Measurements from ENCODE around the gene DZIP1. TPM values are rescaled to one million over a fixed set of nuclear protein-coding genes. Genes with fewer than 3 reads are reported as not detected.

DZIP1 gene
- total and polyA plus RNA-seq, 2 of the 13 experiments (the other 11 are each of a cell fraction or from before 2014, with no cell fraction given), result 11.0 to 36.7 TPM

GRCh38 chr13:95676762-95677563 lies 32.5 kb upstream of the DZIP1 start, which contains the start of gene DNAJC3 (continued):
- TF ChIP-seq CSRNP2 (CRISPR knock-in tag; conservative IDR thresholded peaks at IDR 0.05; ENCODE audit: low read depth) (no peak), ETS1 (CRISPR knock-in tag; IDR thresholded peaks at IDR 0.05) (0 out of 2 replicates have a peak, but pooled peaks have one; percentile 60), NR2F6 (IDR thresholded peaks at IDR 0.05) (no peak), NR2F6 (CRISPR knock-in tag; IDR thresholded peaks at IDR 0.05) (0 out of 2 replicates have a peak, but pooled peaks have one; percentile 18), ZSCAN21 (CRISPR knock-in tag; IDR thresholded peaks at IDR 0.05; ENCODE audit: borderline replicate concordance) (peak; percentile 43; the same call in 1 of the 2 replicates), RFX1 (IDR thresholded peaks at IDR 0.05) (no peak), NR2F1 (CRISPR knock-in tag; IDR thresholded peaks at IDR 0.05) (0 out of 4 replicates have a peak, but pooled peaks of 1 of the 2 experiments have one; percentile 3), ZNF660 (CRISPR knock-in tag; IDR thresholded peaks at IDR 0.05; ENCODE audit: borderline replicate concordance, low read depth) (no peak), PAF1 (CRISPR knock-in tag; IDR thresholded peaks at IDR 0.05) (no peak), SRY (CRISPR knock-in tag; IDR thresholded peaks at IDR 0.05) (peak; percentile 36; the same call in 1 of the 2 replicates), KLF13 (CRISPR knock-in tag; IDR thresholded peaks at IDR 0.05) (0 out of 2 replicates have a peak, but pooled peaks have one; percentile 17), ATAD3A (CRISPR knock-in tag; IDR thresholded peaks at IDR 0.05) (no peak), ZNF235 (CRISPR knock-in tag; IDR thresholded peaks at IDR 0.05; ENCODE audit: borderline replicate concordance) (no peak), HOXA3 (CRISPR knock-in tag; IDR thresholded peaks at IDR 0.05) (peak; percentile 60), BORCS8-MEF2B (CRISPR knock-in tag; IDR thresholded peaks at IDR 0.05) (peak; percentile 19; the same call in 1 of the 2 replicates), BATF2 (CRISPR knock-in tag; IDR thresholded peaks at IDR 0.05) (peak; percentile 74; the same call in 1 of the 2 replicates), SALL2 (CRISPR knock-in tag; IDR thresholded peaks at IDR 0.05) (0 out of 2 replicates have a peak, but pooled peaks have one; percentile 53), ZNF615 (CRISPR knock-in tag; IDR thresholded peaks at IDR 0.05; ENCODE audit: borderline replicate concordance) (no peak; the same call in 1 of the 2 replicates)

All from HepG2 (cell line).